ENCODE data around the gene SLC25A18.

Gene SLC25A18

DNA sequence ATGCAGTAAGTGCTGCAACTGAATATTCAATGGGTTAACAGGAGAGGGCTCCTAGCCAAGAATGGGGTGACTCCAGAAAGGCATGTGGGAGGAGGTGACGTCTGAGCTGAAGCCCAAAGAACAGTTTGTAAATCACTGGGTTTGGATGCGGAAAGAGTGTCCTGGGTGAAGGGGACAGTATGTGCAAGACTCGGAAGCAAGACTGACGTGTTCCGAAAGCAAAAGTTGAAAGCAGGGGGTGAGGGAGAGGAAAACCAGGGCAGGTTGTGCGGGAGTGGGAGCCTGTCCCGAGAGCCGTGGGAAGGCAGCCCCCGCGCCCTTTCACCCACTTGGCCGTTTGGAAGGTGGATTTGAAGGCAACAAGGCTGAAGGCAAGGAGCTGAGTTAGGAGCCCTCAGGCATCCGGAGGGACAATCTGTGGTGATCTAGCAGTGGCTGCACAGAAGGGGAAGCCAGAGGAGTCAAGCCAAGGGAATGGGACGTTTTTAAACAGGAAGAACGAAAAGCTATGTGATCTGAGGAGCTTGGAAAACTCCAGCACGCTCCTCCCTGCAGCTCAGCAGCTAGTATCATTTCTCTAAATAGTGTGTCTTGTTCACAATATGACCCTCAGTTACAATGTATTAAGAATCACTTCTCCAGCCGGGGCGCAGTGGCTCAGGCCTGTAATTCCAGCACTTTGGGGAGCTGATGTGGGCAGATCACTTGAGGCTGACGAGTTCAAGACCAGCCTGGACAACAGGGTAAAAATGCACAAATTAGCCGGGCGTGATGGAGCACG is 7.7 kb downstream of the SLC25A18 start:
- DNase-seq (ENCODE audit: low spot score) = no peak

DNA sequence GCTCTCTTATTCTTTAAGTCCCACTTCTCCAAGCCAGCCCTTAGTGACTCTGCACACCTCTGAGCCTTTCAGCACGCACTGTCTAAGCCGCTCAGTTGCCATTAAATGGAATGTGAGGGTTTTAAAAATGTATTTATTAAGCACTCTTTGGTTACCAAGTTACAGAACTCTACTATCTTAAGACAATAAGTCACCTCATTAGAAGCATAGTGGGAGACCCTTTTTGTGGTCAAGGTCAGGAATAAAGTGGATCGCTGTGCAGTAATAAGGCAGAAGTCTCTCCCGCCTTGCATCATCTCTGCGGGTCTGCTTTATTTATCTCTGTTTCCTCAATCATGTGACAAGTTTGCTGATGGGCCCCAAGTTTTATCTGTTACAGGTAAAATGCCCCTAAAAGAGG is 11.9 kb downstream of the SLC25A18 start:
- no peak for DNase-seq (ENCODE audit: low spot score)

DNA sequence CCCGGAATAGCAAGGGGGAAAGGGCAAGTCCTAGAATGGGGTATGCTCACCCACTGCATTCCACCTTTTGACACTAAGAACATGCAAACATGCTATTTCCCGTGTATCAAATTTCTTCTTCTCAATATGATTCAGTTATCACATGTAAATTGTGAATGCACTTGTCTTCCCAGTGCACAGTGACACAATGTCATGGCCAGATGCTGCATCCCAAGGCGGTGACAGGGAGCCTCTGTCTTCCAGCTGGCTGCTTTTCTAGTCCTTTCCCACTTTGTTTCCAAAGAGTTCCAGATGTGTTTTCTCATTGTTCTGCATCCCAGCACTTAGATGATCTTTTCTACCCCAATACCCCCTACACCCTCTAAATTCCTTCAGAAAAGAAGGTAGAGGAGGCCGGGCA is 12.4 kb downstream of the SLC25A18 start:
- no peak for DNase-seq (ENCODE audit: low spot score)

DNA sequence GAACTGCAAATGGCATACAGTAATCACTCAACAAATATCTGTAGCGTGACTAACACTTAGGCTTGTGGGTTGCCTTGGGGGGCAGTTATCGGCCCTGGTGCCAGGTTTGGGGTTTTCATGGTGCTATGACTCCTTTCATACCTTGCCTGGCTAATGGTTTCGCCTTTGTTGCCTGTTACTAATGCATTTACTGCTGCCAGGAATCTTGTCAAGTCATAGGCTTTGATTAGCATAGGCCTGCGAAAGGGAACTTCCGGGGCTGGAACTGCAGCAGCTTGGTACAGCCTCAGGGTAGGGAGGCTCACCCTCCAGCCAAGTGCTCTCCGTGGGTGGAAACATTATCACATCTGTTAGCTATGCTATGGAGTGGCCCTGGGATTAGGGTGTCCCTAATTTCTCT is 13.2 kb downstream of the SLC25A18 start:
- DNase-seq (ENCODE audit: low spot score) = no peak

DNA sequence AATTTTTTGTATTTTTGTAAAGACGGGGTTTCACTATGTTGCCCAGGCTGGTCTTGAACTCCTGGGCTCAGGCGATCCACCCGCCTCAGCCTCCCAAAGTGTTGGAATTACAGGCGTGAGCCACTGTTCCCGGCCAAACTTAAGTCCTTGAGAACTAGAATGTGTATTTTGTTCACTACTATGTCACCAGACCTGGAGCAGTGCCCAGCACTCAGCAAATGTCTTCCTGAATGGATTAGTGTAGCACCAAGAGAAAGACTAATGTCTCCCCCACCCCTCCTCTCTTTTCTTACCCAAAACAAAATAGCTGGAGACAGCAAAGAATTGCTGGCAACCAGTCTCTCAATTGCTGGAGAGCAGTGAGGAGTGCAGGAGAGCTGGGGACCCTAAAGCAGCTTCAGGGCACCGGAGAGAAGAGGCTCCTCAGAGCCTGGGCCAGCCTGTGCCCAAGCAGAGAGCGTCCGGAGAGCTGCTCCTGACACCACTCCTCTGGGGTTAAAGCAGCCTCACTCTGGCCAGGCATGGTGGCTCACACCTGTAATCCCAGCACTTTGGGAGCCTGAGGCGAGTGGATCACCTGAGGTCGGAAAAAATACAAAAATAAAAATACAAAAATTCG is 14.9 kb downstream of the SLC25A18 start:
- no peak for DNase-seq (ENCODE audit: low spot score)

DNA sequence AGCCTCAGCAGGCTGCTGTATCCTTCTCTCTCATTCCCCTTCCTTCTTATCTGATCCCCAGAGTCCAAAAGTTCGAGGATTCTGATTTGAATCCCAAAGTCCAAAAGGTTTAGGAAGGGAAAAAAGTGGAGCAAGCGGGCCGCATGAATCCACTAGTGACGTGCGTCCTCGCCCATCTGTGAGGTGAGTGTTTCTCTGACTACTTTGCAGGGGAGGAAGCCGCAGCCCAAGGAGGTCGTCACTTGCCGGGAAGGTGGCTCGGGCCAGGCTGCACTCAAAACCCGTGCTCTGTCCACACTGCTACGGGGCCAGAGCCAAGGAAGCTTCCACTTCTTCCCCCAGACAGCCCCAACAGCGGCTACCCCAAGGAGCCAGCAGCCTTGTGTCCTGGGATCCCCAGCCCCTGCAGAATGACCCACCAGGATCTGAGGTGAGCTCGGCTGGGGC is 16.3 kb downstream of the SLC25A18 start:
- DNase-seq (ENCODE audit: low spot score) = no peak

DNA sequence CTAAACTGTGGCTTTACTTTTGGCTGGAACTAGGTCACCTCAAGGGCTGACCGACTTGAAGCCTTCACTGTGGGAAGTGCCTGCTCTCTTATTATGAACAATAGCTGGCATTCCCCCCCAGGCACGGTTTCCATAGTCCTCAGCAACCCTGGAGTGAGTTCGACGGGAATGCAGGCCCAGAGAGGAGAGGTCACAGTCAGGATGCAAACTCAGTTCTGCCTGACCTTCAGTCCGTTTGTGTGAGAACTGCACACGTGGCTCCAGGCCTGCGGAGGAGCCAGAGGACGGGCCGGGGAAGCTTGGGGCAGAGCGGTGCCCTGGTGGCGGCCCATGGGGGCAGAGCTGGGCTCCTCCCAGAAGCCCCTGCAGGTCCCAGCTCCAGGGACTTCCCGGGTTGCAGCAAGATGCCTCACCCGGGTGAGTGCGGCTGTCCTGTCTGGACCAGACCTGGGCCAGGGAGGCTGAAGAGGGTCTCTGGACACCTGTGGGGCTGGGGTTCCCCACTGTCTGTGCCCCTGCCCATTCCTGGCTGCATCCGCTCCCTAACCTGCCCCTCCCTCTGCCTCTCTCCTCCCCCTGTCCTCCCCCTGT is 17.2 kb downstream of the SLC25A18 start:
- DNase-seq (ENCODE audit: low spot score) = no peak

DNA sequence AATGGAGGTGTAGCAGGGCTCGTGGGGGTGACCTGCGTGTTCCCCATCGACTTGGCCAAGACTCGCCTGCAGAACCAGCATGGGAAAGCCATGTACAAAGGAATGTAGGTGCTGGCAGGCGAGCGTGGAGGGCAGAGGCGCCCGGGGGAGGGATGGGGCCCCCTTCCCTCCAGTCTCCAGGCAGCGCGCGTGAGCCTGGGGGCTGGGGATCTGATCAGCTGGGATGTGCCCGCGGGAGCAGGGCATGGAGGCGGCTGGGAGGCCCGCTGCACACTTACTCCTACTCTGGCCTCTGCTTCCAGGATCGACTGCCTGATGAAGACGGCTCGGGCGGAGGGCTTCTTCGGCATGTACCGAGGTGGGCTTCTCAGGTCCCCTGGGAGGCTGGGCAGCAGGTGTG is 17.8 kb downstream of the SLC25A18 start:
- no peak for DNase-seq (ENCODE audit: low spot score)

DNA sequence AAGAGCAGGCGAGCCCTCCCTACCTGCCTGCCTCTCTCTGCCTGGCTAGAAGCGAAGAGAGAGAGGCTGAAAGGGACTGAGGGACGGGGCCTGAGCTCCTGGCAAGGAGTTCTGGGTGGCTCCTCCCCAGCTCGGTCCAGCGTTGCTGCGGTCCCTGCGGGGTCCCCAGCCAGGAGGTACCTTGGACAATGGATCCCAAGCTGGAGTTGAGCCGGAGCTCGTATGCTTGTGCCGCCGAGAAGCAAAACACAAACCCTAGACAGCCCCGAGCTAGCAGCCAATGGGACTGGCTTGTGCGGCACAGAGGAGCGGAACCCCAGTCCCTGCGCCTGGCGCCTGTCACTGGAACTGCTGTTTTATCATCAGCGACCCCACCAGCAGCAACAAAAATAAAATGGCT is 18.3 kb downstream of the SLC25A18 start:
- no peak for DNase-seq (ENCODE audit: low spot score)

DNA sequence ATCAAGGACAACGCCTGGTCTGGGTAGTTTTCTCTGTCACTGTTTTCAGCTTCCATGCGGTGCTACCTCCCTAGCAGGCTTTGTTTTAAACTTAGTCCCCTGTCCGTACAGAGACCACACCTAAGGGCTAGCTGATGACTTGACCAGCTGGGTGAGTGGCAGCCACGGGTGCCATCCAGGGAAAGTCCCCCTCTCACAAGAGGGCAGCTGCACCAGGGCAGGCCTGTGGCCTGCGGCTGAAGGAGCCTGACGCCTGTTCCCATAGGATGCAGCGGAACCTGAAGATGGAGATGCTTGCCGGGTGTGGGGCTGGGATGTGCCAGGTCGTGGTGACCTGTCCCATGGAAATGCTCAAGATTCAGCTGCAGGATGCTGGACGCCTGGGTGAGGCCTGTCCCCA is 19.9 kb downstream of the SLC25A18 start:
- no peak for DNase-seq (ENCODE audit: low spot score)

DNA sequence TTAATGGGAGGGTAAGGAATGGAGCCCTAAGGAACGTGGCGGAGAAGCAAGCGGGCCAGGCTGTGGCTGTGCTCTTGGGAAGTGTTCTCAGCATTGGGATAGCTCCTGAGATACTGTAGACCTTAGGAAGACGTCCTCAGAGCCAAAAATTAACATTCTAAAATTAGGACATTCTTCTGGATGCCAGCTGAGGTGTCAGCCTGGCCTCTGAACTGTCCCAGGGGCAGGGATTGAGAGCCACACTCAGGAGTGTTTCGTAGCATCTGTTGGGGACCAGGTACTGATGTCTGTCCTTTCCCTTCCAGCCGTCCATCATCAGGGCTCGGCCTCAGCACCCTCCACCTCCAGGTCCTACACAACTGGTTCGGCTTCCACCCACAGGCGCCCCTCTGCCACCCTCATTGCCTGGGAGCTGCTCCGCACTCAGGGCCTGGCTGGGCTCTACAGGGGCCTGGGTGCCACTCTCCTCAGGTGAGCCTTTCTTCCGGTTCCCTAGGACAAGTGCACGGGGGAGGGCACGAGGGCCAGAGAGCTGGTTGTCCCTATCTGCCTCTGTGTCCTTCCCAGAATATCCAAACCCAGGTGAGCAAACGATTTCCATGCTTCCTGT is 23.6 kb downstream of the SLC25A18 start:
- no peak for DNase-seq (ENCODE audit: low spot score)

DNA sequence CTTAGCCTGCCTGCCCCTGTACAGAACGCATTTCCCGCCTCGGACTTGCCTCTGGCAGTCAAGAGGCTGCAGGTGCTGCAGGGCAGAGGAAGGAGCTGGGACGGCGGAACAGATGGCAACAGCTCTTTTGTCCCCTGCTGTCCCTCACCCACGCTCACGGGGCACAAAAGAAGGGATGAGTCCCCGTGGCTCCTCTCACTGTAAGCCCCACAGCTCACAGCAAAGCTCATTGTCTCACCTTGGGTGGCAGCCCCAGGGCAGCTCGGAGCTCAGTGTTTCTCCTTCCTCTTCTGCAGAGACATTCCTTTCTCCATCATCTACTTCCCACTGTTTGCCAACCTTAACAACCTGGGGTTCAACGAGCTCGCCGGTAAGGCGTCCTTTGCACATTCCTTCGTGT is 24.3 kb downstream of the SLC25A18 start:
- no peak for DNase-seq (ENCODE audit: low spot score)

DNA sequence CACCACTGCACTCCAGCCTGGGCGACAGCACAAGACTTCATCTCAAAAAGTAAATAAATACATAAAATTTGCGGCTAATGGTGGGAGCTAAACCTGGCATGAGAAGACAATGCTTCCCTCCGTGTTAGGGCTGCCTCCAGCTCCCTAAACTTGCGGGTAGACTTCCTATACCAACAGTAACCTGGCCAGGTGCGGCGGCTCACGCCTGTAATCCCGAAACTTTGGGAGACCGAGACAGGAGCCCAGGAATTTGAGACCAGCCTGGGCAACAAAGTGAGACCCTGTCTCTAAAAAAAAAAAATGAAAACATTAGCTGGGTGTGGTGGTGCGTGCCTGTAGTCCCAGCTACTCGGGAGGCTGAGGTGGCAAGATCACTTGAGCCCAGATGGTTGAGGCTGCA is 25.3 kb downstream of the SLC25A18 start:
- DNase-seq (ENCODE audit: low spot score) = no peak

DNA sequence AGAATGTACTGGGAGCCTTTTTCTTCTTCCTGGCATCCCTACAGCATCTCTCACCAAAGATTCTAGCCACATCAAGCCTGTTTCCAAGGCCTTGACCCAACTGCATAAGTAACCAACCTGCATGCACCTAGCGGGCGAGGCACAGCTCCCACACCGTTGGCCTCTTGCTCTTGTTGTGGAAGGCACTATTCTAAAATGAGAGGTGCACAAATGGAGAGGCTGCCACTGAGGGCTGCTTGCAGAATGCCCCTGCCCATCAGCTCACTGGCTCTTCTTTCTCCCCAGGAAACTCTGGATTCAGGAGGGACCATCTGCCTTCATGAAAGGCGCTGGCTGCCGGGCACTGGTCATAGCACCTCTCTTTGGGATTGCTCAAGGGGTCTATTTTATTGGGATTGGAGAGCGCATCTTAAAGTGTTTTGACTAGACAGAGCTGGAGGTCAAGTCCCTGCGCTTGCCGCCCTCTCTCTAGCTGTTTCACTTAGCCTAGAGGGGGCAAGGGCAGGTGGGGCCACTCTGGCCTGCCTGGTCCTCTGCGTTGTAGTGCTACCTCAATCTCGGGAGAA is 26.6 kb downstream of the SLC25A18 start:
- no peak for DNase-seq (ENCODE audit: low spot score)

DNA sequence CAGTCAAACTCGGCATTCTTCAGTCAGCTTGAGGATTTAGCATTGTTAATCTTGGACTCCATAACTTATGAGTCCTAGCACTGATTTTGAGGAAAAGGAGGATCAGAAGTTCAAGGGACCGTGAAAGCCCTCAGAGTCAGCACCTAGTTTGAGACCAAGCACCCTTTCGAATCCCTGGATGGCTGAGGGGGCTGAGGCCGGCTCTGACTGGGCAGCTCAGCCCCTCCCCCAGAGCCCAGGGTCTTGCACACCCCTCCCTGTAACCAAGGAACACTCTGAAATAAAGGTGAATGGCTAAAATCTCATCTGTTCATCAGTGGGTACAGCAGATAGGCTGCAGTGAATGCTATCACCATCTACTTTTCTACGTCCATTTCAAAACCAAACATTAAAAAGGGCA is 27.3 kb downstream of the SLC25A18 start:
- DNase-seq (ENCODE audit: low spot score) = no peak

DNA sequence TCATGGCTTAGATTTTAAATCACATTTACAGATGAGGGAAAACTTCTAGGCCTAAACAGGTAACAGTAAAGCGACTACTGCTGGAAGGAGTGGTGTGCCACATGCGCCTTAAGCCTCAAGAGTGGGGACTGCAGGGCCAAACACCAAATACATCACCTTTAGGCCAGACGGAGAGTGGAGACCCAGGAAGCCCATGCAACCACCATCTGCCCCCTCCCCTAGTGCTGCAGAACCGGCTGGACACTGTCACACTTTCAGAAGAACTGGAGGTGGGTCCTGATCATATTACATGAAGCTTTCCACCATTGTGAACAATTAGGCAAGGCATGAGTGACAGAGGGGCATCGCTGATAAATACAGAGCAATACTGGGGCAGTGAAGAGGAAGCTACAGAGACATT is 28.9 kb downstream of the SLC25A18 start:
- no peak for DNase-seq (ENCODE audit: low spot score)

DNA sequence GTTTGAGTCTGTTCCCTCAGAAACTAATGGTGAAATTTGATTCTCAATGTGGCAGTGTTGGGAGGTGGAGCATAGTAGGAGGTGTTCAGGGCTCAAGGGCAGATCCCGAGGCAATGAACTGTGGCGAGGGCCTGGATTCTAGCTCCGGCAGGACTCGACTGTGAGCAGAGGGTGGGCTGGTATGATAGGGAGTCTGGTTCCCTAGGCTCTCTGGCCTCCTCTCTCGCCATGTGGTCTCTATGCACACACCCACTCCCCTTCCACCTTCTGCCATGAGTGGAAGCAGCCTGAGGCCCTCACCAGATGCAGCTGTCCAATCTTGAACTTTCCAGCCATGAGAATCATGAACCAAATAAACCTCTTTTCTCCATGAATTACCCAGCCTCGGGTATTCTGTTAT is 32.9 kb downstream of the SLC25A18 start:
- no peak for DNase-seq (ENCODE audit: low spot score)

DNA sequence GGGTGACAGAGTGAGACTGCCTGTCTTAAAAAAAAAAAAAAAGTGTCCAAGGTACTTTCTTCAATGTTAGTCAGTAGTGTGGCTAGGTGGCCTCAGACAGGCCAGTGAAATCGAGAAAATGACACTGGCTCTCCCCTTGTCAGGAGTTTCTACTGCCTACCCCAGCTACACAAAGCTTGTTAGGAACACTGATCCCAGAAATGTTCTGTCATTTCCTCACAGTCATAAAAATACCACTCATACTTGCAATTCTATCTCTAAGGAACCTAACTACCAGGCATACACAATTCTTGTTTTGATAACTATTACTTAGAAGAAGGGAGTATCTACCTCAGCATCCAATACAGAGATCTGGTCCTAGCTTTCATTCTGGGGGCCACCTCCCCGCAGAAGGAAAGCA is 33.9 kb downstream of the SLC25A18 start:
- DNase-seq (ENCODE audit: low spot score) = no peak

DNA sequence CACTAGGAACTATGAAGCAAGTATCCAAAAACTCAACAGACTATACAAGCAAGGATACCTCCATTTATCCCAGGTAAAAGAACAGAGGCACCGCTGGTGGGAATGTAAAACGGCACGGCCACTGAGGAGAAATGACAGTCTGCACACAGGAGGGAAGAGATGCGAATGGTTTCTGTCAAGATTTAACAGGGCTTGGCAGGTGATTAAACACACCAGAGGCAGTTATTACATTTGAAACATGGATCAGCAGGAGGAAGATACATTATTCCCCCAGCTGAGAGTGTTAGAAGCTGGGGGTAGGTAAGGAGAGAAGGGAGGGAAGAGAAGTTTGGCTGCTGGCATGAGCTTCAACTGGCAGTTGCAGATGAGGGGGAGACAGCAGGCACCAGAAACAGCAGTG is 35.0 kb downstream of the SLC25A18 start:
- no peak for DNase-seq (ENCODE audit: low spot score)

DNA sequence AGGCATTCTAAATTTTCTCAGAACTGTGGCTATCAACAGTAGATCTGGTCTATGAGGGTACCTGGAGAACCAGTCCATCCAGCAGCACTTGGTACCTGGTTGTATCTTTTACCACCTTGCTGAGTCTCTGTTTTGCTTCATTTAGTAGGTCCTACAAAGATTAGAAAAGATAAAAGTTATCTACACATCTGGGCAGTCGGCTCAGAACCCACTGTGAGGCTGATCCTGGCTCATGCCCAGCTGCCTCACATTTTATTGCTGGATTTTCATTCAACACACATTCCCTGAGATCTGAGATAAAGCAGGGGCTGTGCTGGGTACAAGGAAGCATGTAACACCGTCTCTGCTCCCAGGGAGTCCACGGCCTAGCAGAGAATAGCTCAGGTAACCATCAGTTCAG is 37.7 kb downstream of the SLC25A18 start:
- no peak for DNase-seq (ENCODE audit: low spot score)

DNA sequence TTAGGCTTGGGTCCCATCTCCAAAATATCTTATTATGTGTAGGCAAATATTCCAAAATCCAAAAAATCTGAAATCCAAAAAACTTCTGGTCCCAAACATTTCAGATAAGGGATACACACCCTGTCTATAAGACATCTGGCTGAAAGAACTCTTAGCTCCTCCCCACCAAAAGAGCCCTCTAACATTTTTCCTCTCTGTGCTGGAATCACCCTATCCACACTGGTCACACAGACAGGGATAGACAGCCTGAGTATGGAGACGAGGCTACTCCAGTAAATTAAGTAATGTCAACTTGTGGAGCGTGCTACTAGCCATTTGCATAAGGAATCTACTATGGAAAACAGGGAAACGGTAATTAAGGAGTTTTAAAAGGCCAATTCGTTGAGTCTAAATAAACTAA is 40.4 kb downstream of the SLC25A18 start:
- DNase-seq (ENCODE audit: low spot score) = no peak

DNA sequence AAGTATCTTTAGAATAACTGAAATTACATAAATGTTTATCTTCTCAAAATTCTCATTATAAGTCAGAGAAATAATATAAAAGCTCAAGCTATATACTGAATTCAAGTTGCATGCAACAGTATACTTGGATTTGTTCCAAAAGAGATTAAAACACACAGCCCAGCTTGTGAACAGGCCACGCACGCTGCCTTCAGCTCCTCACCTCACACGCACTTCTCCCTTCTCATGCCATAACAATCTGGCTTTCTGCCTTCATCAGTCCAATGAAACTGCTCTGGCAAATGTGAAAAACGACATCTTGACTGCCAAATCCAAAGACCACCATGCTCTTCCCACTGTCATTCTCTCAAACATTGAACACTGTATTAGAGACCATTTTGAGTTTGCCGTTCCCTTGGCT is 43.2 kb downstream of the SLC25A18 start:
- DNase-seq (ENCODE audit: low spot score) = no peak
